ENCODE data around the gene RAC3.

The RAC3 gene

GRCh38 chr17:82076785-82077591 lies 45.5 kb downstream of the RAC3 start:
- Histone ChIP-seq H3K79me2 (ENCODE audit: insufficient read depth, low read length) (no peaks in the 10 kb centered on the region), H3K36me3 (ENCODE audit: insufficient read depth, low read length) (peaks cover 42% of the 10 kb centered on the region), H2AFZ (ENCODE audit: low read depth, low read length) (no peak overlapping the region), H3K4me1 (ENCODE audit: insufficient read depth, low read length) (no peaks in the 10 kb centered on the region), H3K27me3 (ENCODE audit: insufficient read depth, low read length, poor library complexity) (no peaks in the 10 kb centered on the region), H3K9ac (ENCODE audit: low read depth, low read length) (no peak overlapping the region), H3K4me2 (ENCODE audit: insufficient read depth, low read length) (no peak overlapping the region), H3K4me3 (ENCODE audit: low read depth in 1 of 2, low read length in 2 of 2) (no peak overlapping the region), H4K20me1 (ENCODE audit: insufficient read depth, low read length) (peaks cover 47% of the 10 kb centered on the region), H3K9me3 (ENCODE audit: insufficient read depth, low read length, severe bottlenecking) (no peaks in the 10 kb centered on the region), H3K27ac (ENCODE audit: low read length) (no peak overlapping the region)
- ATAC-seq (ENCODE audit: insufficient read depth, low read depth) (peak; percentile 37), DNase-seq (no peak)
- TF ChIP-seq EZH2 (IDR thresholded peaks at IDR 0.05; ENCODE audit: borderline replicate concordance, low read depth, low read length, severe bottlenecking) (no peak), CTCF (IDR thresholded peaks at IDR 0.05; ENCODE audit: borderline replicate concordance, extremely low read depth, low read length, poor library complexity, severe bottlenecking) (no peak)

- no peak overlapping the region for H3K4me3 ChIP-seq (ENCODE audit: low read depth in 1 of 2, low read length in 2 of 2)
- no peak overlapping the region for H3K9ac ChIP-seq (ENCODE audit: low read depth, low read length)
- no peaks in the 10 kb centered on the region for H3K9me3 ChIP-seq (ENCODE audit: insufficient read depth, low read length, severe bottlenecking)
- H3K79me2 ChIP-seq (ENCODE audit: insufficient read depth, low read length): no peaks in the 10 kb centered on the region
- peak; percentile 10; the same call in 2 of the 3 replicates for ATAC-seq (ENCODE audit: insufficient read depth, low read depth)
- DNase-seq: no peak
- TF ChIP-seq EZH2 (IDR thresholded peaks at IDR 0.05; ENCODE audit: borderline replicate concordance, low read depth, low read length, severe bottlenecking): no peak
- no peak for TF ChIP-seq CTCF (IDR thresholded peaks at IDR 0.05; ENCODE audit: borderline replicate concordance, extremely low read depth, low read length, poor library complexity, severe bottlenecking)
- H2AFZ ChIP-seq (ENCODE audit: low read depth, low read length): no peak overlapping the region
- H3K4me1 ChIP-seq (ENCODE audit: insufficient read depth, low read length): no peaks in the 10 kb centered on the region
- peaks cover 50% of the 10 kb centered on the region for H3K36me3 ChIP-seq (ENCODE audit: insufficient read depth, low read length)
- peaks cover 55% of the 10 kb centered on the region for H4K20me1 ChIP-seq (ENCODE audit: insufficient read depth, low read length)
- no peak overlapping the region for H3K27ac ChIP-seq (ENCODE audit: low read length)
- no peak overlapping the region for H3K4me2 ChIP-seq (ENCODE audit: insufficient read depth, low read length)
- H3K27me3 ChIP-seq (ENCODE audit: insufficient read depth, low read length, poor library complexity): no peaks in the 10 kb centered on the region
These were observed 46.3 kb downstream of the RAC3 start for GRCh38 chr17:82077617-82078358.

GRCh38 chr17:82078433-82078832 lies 47.0 kb downstream of the RAC3 start:
- peaks cover 59% of the 10 kb centered on the region for H4K20me1 ChIP-seq (ENCODE audit: insufficient read depth, low read length)
- H3K36me3 ChIP-seq (ENCODE audit: insufficient read depth, low read length): peaks cover 57% of the 10 kb centered on the region

More at GRCh38 chr17:82078433-82078832, 47.0 kb downstream of the RAC3 start:
- Histone ChIP-seq H2AFZ (ENCODE audit: low read depth, low read length) (no peak overlapping the region), H3K9me3 (ENCODE audit: insufficient read depth, low read length, severe bottlenecking) (no peaks in the 10 kb centered on the region), H3K4me3 (ENCODE audit: low read depth in 1 of 2, low read length in 2 of 2) (no peak overlapping the region), H3K27me3 (ENCODE audit: insufficient read depth, low read length, poor library complexity) (no peaks in the 10 kb centered on the region), H3K4me2 (ENCODE audit: insufficient read depth, low read length) (no peak overlapping the region), H3K27ac (ENCODE audit: low read length) (no peak overlapping the region), H3K79me2 (ENCODE audit: insufficient read depth, low read length) (no peaks in the 10 kb centered on the region), H3K4me1 (ENCODE audit: insufficient read depth, low read length) (no peaks in the 10 kb centered on the region), H3K9ac (ENCODE audit: low read depth, low read length) (no peak overlapping the region)
- no peak for DNase-seq
- TF ChIP-seq CTCF (IDR thresholded peaks at IDR 0.05; ENCODE audit: borderline replicate concordance, extremely low read depth, low read length, poor library complexity, severe bottlenecking) (no peak), EZH2 (IDR thresholded peaks at IDR 0.05; ENCODE audit: borderline replicate concordance, low read depth, low read length, severe bottlenecking) (no peak)
- no peak for ATAC-seq (ENCODE audit: insufficient read depth, low read depth)

All from DND-41 (cell line).